Measurements from ENCODE around the gene PLXND1.

GRCh38 chr3:129624347-129625071 lies 18.0 kb upstream of the PLXND1 start:
- no peak for TF ChIP-seq EZH2phosphoT487 (IDR thresholded peaks at IDR 0.05; ENCODE audit: borderline replicate concordance, low read depth, low read length)
- TF ChIP-seq CTCF (conservative IDR thresholded peaks at IDR 0.05; ENCODE audit: low read length) = no peak
